SK-N-DZ (cell line): ENCODE measurements around the gene EPHA8.

Experiments used
- DNase-seq: peaks from one replicate; pipeline ENCODE4 v3.0.0-alpha.2; 2015; ENCODE audit warnings: low spot score
- small RNA-seq, 2 experiments: library from RNA; depleted of rRNA; stranded (forward); fragments of <200 nt; gene quantifications; one replicate each; pipeline ENCODE3, GENCODE V24; 2014

The EPHA8 gene

GRCh38 chr1:22643928-22644327 is 80.6 kb downstream of the EPHA8 start:
- DNase-seq = no peak

- DNase-seq = no peak
Observed at GRCh38 chr1:22645931-22646330, 82.6 kb downstream of the EPHA8 start.

- no peak for DNase-seq
Observed at GRCh38 chr1:22646384-22646783, 83.1 kb downstream of the EPHA8 start.

- no peak for DNase-seq
Observed at GRCh38 chr1:22650089-22650693, 86.9 kb downstream of the EPHA8 start.

- DNase-seq = no peak
Observed at GRCh38 chr1:22651941-22652856, 88.9 kb downstream of the EPHA8 start.

- DNase-seq = no peak
Observed at GRCh38 chr1:22652881-22653316, 89.6 kb downstream of the EPHA8 start, which contains the start of gene C1QB. C1QB (plus strand) TSS chr1:22653236; CDS start chr1:22659463, 6,227 bp downstream.

Small RNA genes lying within 50 kb of the gene (small RNA-seq; reads per million reads assigned to genes)
- gene MIR6127 = 0 reads per million in 2 experiments
